HCT116 (cell line): ENCODE measurements around the gene GLYATL3. TPM values are rescaled to one million over a fixed set of nuclear protein-coding genes. Genes with fewer than 3 reads are reported as not detected.

Experiments
- ATAC-seq: fragments of 200-7000 bp; cut with Tn5 transposase; 2 replicates; pipeline ENCODE4 v1.9.1; 2020; ENCODE audit warnings: mild to moderate bottlenecking, moderate library complexity
- BruUV-seq: library from RNA; stranded (reverse); fragments of 400-500 nt; replicated peaks from 2 replicates; lab custom pipeline; 2021; lab: Mats Ljungman, UMichigan
- CTCF ChIA-PET: fragments of 300-600 bp; sonication (Branson Sonifier 250); formaldehyde crosslinking; loops from one replicate; lab custom pipeline; 2021; ENCODE audit warnings: antibody characterized with exemption; lab: Charles Lee
- POLR2A ChIA-PET: fragments of 300-600, 350-600 bp; sonication (Branson Sonifier 250); formaldehyde crosslinking; loops from one replicate; lab custom pipeline; 2021; ENCODE audit warnings: antibody characterized with exemption; lab: Charles Lee
- RAD21 ChIA-PET, 2 experiments: fragments of 300-600 bp; sonication (Branson Sonifier 250); formaldehyde crosslinking; loops; one replicate each; lab custom pipeline; 2023; ENCODE audit warnings: low total read pairs in 2 of 2; ENCODE audit not compliant: uncharacterized antibody in 2 of 2, unreplicated experiment in 2 of 2, low non-redundant PET in 1 of 2; lab: Charles Lee
- DNase-seq: peaks from one replicate; pipeline ENCODE4 v3.0.0-alpha.2; 2010; ENCODE audit warnings: low read depth, low spot score
- H2AFZ ChIP-seq: fragments of 200-600 bp; shearing (Covaris generic), sonication (generic); 2 replicates; pipeline ENCODE4 v1.6.1; 2017; ENCODE audit warnings: low read depth, mixed run types, mixed read lengths, antibody characterized with exemption, low read length; ENCODE audit not compliant: poor library complexity, severe bottlenecking
- H3K27ac ChIP-seq: 2 replicates; pipeline ENCODE4 v1.5.1; 2012; ENCODE audit warnings: low read depth, low read length
- H3K27me3 ChIP-seq: fragments of 200-600 bp; sonication (generic); 2 replicates; pipeline ENCODE4 v1.6.1; 2016; ENCODE audit warnings: mixed run types, low read length, mixed read lengths; ENCODE audit not compliant: insufficient read depth
- H3K36me3 ChIP-seq, 2 experiments: fragments of 200-500 bp in 1 of 2; fragments of 200-600 bp in 1 of 2; sonication (Bioruptor generic) in 1 of 2; sonication (generic) in 1 of 2; 2 replicates each; pipeline versions ENCODE4 v1.5.1 to v1.6.1; 2014 to 2016; ENCODE audit warnings: low read length in 2 of 2, inconsistent platforms in 1 of 2, mixed read lengths in 1 of 2, mixed run types in 1 of 2; ENCODE audit not compliant: insufficient read depth in 2 of 2, control insufficient read depth in 1 of 2
- H3K4me1 ChIP-seq, 2 experiments: fragments of 200-600 bp in 1 of 2; sonication (generic) in 1 of 2; 2 replicates each; pipeline versions ENCODE4 v1.5.1 to v1.6.1; 2012 to 2017; ENCODE audit warnings: low read length in 2 of 2, inconsistent platforms in 1 of 2, mild to moderate bottlenecking in 1 of 2, mixed read lengths in 1 of 2, mixed run types in 1 of 2, moderate library complexity in 1 of 2; ENCODE audit not compliant: insufficient read depth in 2 of 2, control insufficient read depth in 1 of 2
- H3K4me2 ChIP-seq: fragments of 200-600 bp; sonication (generic); 2 replicates; pipeline ENCODE4 v1.6.1; 2017; ENCODE audit warnings: mixed run types, low read length, mixed read lengths
- H3K4me3 ChIP-seq, 2 experiments: fragments of 200-600 bp in 1 of 2; sonication (generic) in 1 of 2; replicated peaks in 1 of 2; 2 replicates each; pipeline ENCODE4 v1.5.1; 2011 to 2016; ENCODE audit warnings: low read length in 2 of 2, control low read depth in 1 of 2, low read depth in 1 of 2, mild to moderate bottlenecking in 1 of 2, mixed read lengths in 1 of 2, mixed run types in 1 of 2
- H3K79me2 ChIP-seq: fragments of 200-600 bp; sonication (generic); 2 replicates; pipeline ENCODE4 v1.6.1; 2017; ENCODE audit warnings: mild to moderate bottlenecking, mixed run types, low read length, moderate library complexity, mixed read lengths; ENCODE audit not compliant: insufficient read depth
- H3K9ac ChIP-seq: fragments of 200-600 bp; sonication (generic); 2 replicates; pipeline ENCODE4 v1.6.1; 2016; ENCODE audit warnings: low read length, mixed read lengths
- H3K9me2 ChIP-seq: fragments of 200-600 bp; sonication (generic), shearing (Covaris generic); 2 replicates; pipeline ENCODE4 v1.6.1; 2017; ENCODE audit warnings: mixed run types, mild to moderate bottlenecking, moderate library complexity; ENCODE audit not compliant: insufficient read depth
- H3K9me3 ChIP-seq, 2 experiments: fragments of 200-500 bp in 1 of 2; fragments of 200-600 bp in 1 of 2; sonication (Bioruptor generic) in 1 of 2; sonication (generic) in 1 of 2; 2 replicates each; pipeline ENCODE4 v1.6.1; 2014 to 2017; ENCODE audit warnings: low read length in 2 of 2, mixed read lengths in 2 of 2, inconsistent platforms in 1 of 2, low read depth in 1 of 2, mild to moderate bottlenecking in 1 of 2, mixed run types in 1 of 2, moderate library complexity in 1 of 2; ENCODE audit not compliant: control insufficient read depth in 1 of 2, insufficient read depth in 1 of 2
- H4K20me1 ChIP-seq: fragments of 200-600 bp; sonication (generic), shearing (Covaris generic); 2 replicates; pipeline ENCODE4 v1.6.1; 2017; ENCODE audit warnings: mixed run types, mild to moderate bottlenecking, moderate library complexity; ENCODE audit not compliant: insufficient read depth
- ATF3 ChIP-seq: IDR thresholded peaks from 2 replicates; pipeline ENCODE4 v1.6.1; 2012
- CBX3 ChIP-seq: IDR thresholded peaks from 2 replicates; pipeline ENCODE4 v1.6.1; 2012; ENCODE audit warnings: low read depth
- CEBPB ChIP-seq: IDR thresholded peaks from 2 replicates; pipeline ENCODE4 v1.6.1; 2012; ENCODE audit warnings: low read depth
- EGR1 ChIP-seq: IDR thresholded peaks from 2 replicates; pipeline ENCODE4 v1.6.1; 2012; ENCODE audit warnings: low read depth
- ELF1 ChIP-seq: IDR thresholded peaks from 2 replicates; pipeline ENCODE4 v1.6.1; 2012; ENCODE audit warnings: low read depth, borderline replicate concordance
- EZH2 ChIP-seq: fragments of 200-600 bp; sonication (generic); IDR thresholded peaks from 2 replicates; pipeline ENCODE4 v1.6.1; 2017; ENCODE audit warnings: antibody characterized with exemption, mixed run types
- EZH2phosphoT487 ChIP-seq: fragments of 200-600 bp; IDR thresholded peaks from 2 replicates; pipeline ENCODE4 v1.6.1; 2018; ENCODE audit warnings: antibody characterized with exemption, borderline replicate concordance
- FOSL1 ChIP-seq: IDR thresholded peaks from 2 replicates; pipeline ENCODE4 v1.6.1; 2012; ENCODE audit warnings: low read depth
- JUND ChIP-seq: IDR thresholded peaks from 2 replicates; pipeline ENCODE4 v1.6.1; 2012
- POLR2AphosphoS5 ChIP-seq: IDR thresholded peaks from 2 replicates; pipeline ENCODE4 v1.6.1; 2011; ENCODE audit warnings: mild to moderate bottlenecking, low read depth, low read length, moderate library complexity
- SRF ChIP-seq: IDR thresholded peaks from 2 replicates; pipeline ENCODE4 v1.6.1; 2012; ENCODE audit warnings: low read depth
- YY1 ChIP-seq: IDR thresholded peaks from 2 replicates; pipeline ENCODE4 v1.6.1; 2011; ENCODE audit warnings: low read length, low read depth, moderate library complexity, mild to moderate bottlenecking; ENCODE audit not compliant: insufficient replicate concordance; ENCODE audit errors: extremely low read depth
- ZNF274 ChIP-seq: fragments of 200-500 bp; sonication (Bioruptor generic); IDR thresholded peaks from 2 replicates; pipeline ENCODE4 v1.6.1; 2014; ENCODE audit warnings: mild to moderate bottlenecking, low read depth, low read length, inconsistent platforms
- intact Hi-C: fragments of 100-400 bp; cut with micrococcal nuclease; formaldehyde crosslinking; loops from 2 replicates; pipeline ENCODE4 v1.10.0; 2022
- total RNA-seq: library from RNA; stranded (reverse); gene quantifications from one replicate; pipeline ENCODE4 v1.2.1, GENCODE V29; 2021; ENCODE audit not compliant: unreplicated experiment
- TF ChIP-seq, protein P1 (sequence below): IDR thresholded peaks from 2 replicates; pipeline ENCODE4 v1.6.1; 2012; ENCODE audit warnings: low read depth
- TF ChIP-seq, protein P2 (sequence below): IDR thresholded peaks from 2 replicates; pipeline ENCODE4 v1.6.1; 2011; ENCODE audit warnings: mild to moderate bottlenecking, low read length, moderate library complexity; ENCODE audit not compliant: insufficient replicate concordance; ENCODE audit errors: extremely low read depth

The GLYATL3 gene
- total RNA-seq, 1 experiment from 2014 or later: not detected

DNA sequence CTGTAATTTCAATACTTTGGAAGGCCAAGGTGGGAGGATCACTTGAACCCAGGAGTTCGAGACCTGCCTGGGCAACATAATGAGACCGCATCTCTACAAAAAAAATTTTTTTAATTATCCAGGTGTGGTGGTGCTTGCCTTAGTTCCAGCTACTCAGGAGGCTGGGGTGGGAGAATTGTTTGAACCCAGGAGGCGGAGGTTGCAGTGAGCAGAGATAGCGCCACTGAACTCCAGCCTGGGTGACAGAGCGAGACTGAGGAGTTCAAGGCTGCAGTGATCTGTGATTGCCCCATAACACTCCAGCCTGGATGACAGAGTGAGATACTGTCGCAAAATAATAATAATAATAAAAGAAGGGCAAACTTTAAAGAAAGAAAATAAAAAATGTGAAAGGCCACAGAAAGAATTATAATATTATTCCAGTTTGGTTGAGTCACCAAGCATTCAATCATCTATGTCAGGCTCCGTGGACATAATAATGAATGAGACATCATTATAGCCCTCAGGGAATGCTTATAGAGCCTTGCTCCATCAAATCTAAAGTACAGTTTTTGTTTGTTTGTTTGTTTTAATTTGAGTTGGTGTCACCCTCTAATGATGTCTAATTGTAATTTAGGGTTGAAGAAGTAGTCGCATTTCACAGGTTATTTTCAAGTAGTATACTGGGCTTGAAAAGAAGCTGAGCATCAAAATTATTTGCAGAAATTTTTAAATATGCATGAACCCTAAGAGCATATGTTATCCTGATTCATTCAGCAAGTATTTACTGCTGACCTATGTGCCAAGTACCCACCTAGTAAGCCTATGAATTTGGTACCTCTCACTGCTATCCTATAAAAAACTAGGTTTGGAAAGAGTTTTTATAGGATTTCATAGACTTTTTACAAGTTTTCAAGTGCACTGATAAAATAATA is 15.1 kb downstream of the GLYATL3 start:
- ChIA-PET POLR2A (no interaction called here), RAD21 (no interaction called here), CTCF (no interaction called here)
- DNase-seq (no peak), ATAC-seq (no peak)
- no peaks in the 10 kb centered on the region for H3K79me2 ChIP-seq
- no peak overlapping the region for H3K4me3 ChIP-seq
- intact Hi-C loops: no loop called here
- H3K9me2 ChIP-seq: no peaks in the 10 kb centered on the region
- BruUV-seq: no TSS peak
- H3K9ac ChIP-seq: no peak overlapping the region
- H3K27ac ChIP-seq: no peak overlapping the region
- H2AFZ ChIP-seq: no peak overlapping the region
- no peaks in the 10 kb centered on the region for H3K4me1 ChIP-seq
- no peak for TF ChIP-seq YY1
- TF ChIP-seq ZNF274: no peak
- TF ChIP-seq POLR2AphosphoS5: no peak
- no peak for TF ChIP-seq FOSL1
- no peak for TF ChIP-seq EZH2
- TF ChIP-seq ELF1: no peak
- TF ChIP-seq, protein P1, sequence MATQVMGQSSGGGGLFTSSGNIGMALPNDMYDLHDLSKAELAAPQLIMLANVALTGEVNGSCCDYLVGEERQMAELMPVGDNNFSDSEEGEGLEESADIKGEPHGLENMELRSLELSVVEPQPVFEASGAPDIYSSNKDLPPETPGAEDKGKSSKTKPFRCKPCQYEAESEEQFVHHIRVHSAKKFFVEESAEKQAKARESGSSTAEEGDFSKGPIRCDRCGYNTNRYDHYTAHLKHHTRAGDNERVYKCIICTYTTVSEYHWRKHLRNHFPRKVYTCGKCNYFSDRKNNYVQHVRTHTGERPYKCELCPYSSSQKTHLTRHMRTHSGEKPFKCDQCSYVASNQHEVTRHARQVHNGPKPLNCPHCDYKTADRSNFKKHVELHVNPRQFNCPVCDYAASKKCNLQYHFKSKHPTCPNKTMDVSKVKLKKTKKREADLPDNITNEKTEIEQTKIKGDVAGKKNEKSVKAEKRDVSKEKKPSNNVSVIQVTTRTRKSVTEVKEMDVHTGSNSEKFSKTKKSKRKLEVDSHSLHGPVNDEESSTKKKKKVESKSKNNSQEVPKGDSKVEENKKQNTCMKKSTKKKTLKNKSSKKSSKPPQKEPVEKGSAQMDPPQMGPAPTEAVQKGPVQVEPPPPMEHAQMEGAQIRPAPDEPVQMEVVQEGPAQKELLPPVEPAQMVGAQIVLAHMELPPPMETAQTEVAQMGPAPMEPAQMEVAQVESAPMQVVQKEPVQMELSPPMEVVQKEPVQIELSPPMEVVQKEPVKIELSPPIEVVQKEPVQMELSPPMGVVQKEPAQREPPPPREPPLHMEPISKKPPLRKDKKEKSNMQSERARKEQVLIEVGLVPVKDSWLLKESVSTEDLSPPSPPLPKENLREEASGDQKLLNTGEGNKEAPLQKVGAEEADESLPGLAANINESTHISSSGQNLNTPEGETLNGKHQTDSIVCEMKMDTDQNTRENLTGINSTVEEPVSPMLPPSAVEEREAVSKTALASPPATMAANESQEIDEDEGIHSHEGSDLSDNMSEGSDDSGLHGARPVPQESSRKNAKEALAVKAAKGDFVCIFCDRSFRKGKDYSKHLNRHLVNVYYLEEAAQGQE: no peak
- no peak for TF ChIP-seq EZH2phosphoT487
- TF ChIP-seq CBX3: no peak
- TF ChIP-seq JUND: no peak
- no peak for TF ChIP-seq ATF3
- TF ChIP-seq, protein P2, sequence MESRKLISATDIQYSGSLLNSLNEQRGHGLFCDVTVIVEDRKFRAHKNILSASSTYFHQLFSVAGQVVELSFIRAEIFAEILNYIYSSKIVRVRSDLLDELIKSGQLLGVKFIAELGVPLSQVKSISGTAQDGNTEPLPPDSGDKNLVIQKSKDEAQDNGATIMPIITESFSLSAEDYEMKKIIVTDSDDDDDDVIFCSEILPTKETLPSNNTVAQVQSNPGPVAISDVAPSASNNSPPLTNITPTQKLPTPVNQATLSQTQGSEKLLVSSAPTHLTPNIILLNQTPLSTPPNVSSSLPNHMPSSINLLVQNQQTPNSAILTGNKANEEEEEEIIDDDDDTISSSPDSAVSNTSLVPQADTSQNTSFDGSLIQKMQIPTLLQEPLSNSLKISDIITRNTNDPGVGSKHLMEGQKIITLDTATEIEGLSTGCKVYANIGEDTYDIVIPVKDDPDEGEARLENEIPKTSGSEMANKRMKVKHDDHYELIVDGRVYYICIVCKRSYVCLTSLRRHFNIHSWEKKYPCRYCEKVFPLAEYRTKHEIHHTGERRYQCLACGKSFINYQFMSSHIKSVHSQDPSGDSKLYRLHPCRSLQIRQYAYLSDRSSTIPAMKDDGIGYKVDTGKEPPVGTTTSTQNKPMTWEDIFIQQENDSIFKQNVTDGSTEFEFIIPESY: no peak
- TF ChIP-seq SRF: no peak
- no peak for TF ChIP-seq EGR1
- TF ChIP-seq CEBPB: no peak
- no peaks in the 10 kb centered on the region for H3K27me3 ChIP-seq
- H3K9me3 ChIP-seq: no peaks in the 10 kb centered on the region
- H3K4me2 ChIP-seq: no peak overlapping the region
- H4K20me1 ChIP-seq: no peaks in the 10 kb centered on the region
- no peaks in the 10 kb centered on the region for H3K36me3 ChIP-seq
